Measurements from ENCODE around the gene CACNA1F. TPM values are rescaled to one million over a fixed set of nuclear protein-coding genes. Genes with fewer than 3 reads are reported as not detected.
A peak's percentile ranks its signal among the peaks of the same experiment; 100 is the strongest.

The CACNA1F gene
- polyA plus RNA-seq, 3 donors = 0.73 TPM; not detected in 2

DNA sequence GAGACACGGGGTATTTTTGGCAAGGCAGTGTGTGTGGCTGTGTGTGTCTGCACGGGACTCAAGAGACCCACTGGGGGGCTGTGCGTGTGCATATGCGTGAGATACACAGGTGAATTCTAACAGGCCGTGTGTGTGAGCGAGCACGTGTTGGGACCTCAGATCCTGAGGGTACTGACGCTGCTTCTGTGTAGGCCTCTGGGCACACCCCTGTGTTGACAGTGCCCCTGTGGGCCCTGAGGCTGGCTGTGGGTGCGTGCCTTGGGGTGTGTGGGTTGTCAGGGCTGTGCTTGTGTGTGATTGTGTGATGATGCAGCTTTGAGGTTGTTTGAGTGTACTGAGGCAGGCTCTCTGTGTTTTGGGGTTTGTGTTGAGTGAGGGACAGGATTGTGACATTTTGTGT lies 17.4 kb upstream of the CACNA1F start:
- no peaks in the 10 kb centered on the region for H3K9me3 Mint-ChIP-seq
- H3K27me3 Mint-ChIP-seq (ENCODE audit: low read depth in 3 of 3) = peaks cover 0 to 8% (median 3%) of the 10 kb centered on the region in 3 donors
- Histone ChIP-seq H3K9ac (ENCODE audit: insufficient read depth, low read length, poor library complexity, severe bottlenecking) (no peak overlapping the region), H3K27ac (ENCODE audit: low read depth in 1 of 2, low read length in 2 of 2) (no peak overlapping the region), H3K4me1 (ENCODE audit: control insufficient read depth in 1 of 2, insufficient read depth in 2 of 2, low read length in 2 of 2) (peaks cover 9% of the 10 kb centered on the region in 2 donors), H3K4me2 (replicated peaks; ENCODE audit: extremely low read depth, low read length, poor library complexity, severe bottlenecking) (no peak overlapping the region), H2AFZ (ENCODE audit: insufficient read depth, low read depth, low read length, poor library complexity, severe bottlenecking) (no peak overlapping the region), H3K4me3 (replicated peaks in 1 of 3; ENCODE audit: low read depth in 2 of 3, low read length in 3 of 3) (no peak overlapping the region), H4K20me1 (ENCODE audit: insufficient read depth, low read length) (peaks cover 4% of the 10 kb centered on the region), H3K36me3 (replicated peaks in 1 of 2; ENCODE audit: control insufficient read depth in 1 of 2, insufficient read depth in 2 of 2, low read length in 2 of 2) (peaks cover 39 to 56% of the 10 kb centered on the region in 2 donors), H3K9me3 (replicated peaks in 1 of 2; ENCODE audit: control insufficient read depth in 1 of 2, insufficient read depth in 1 of 2, low read length in 2 of 2) (no peaks in the 10 kb centered on the region), H3K79me2 (ENCODE audit: insufficient read depth, low read length) (no peaks in the 10 kb centered on the region), H3K27me3 (ENCODE audit: control insufficient read depth in 2 of 2, insufficient read depth in 2 of 2, low read length in 2 of 2) (no peaks in the 10 kb centered on the region)
- 94% methylated on average over 3 of the region's 9 CpGs for WGBS (ENCODE audit: insufficient coverage)
- TF ChIP-seq, protein P1, sequence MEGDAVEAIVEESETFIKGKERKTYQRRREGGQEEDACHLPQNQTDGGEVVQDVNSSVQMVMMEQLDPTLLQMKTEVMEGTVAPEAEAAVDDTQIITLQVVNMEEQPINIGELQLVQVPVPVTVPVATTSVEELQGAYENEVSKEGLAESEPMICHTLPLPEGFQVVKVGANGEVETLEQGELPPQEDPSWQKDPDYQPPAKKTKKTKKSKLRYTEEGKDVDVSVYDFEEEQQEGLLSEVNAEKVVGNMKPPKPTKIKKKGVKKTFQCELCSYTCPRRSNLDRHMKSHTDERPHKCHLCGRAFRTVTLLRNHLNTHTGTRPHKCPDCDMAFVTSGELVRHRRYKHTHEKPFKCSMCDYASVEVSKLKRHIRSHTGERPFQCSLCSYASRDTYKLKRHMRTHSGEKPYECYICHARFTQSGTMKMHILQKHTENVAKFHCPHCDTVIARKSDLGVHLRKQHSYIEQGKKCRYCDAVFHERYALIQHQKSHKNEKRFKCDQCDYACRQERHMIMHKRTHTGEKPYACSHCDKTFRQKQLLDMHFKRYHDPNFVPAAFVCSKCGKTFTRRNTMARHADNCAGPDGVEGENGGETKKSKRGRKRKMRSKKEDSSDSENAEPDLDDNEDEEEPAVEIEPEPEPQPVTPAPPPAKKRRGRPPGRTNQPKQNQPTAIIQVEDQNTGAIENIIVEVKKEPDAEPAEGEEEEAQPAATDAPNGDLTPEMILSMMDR (IDR thresholded peaks at IDR 0.05) = no peak
- H3K4me3 Mint-ChIP-seq = no peak overlapping the region
- intact Hi-C loops (cut with micrococcal nuclease) = no loop called here
- peak overlapping the region in 4 of 7 donors; percentile 0 to 63 (median 18) for H3K27ac Mint-ChIP-seq
- no peak for DNase-seq
- peaks cover 38 to 51% of the 10 kb centered on the region in 2 donors for H3K36me3 Mint-ChIP-seq
- H3K4me1 Mint-ChIP-seq = peaks cover 19% of the 10 kb centered on the region

DNA sequence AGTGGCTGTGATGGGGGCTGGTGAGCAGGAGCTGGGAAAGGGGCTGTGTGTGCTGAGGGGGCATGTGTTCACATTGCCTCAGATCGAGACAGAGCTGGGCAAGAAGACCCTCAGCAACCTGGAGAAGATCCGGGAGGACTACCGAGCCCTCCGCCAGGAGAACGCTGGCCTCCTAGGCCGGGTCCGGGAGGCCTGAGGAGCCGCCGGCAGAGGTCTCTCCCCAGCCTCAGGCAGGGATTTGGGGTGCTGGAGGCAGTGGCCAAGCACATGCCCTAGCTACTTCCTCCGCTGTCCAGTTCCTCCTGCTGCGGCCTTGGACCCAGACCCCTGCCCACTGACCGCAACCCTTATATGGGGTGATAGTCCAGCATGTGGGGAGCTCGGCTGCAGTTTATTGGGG lies 16.9 kb upstream of the CACNA1F start:
- no peak overlapping the region for H3K9ac ChIP-seq (ENCODE audit: insufficient read depth, low read length, poor library complexity, severe bottlenecking)
- H3K4me3 ChIP-seq (replicated peaks in 1 of 3; ENCODE audit: low read depth in 2 of 3, low read length in 3 of 3) = no peak overlapping the region
- peaks cover 4% of the 10 kb centered on the region for H4K20me1 ChIP-seq (ENCODE audit: insufficient read depth, low read length)
- H3K9me3 Mint-ChIP-seq = no peaks in the 10 kb centered on the region
- TF ChIP-seq, protein P1 (IDR thresholded peaks at IDR 0.05) = no peak
- no peaks in the 10 kb centered on the region for H3K9me3 ChIP-seq (replicated peaks in 1 of 2; ENCODE audit: control insufficient read depth in 1 of 2, insufficient read depth in 1 of 2, low read length in 2 of 2)
- intact Hi-C loops (cut with micrococcal nuclease) = no loop called here
- peaks cover 0 to 8% (median 2%) of the 10 kb centered on the region in 3 donors for H3K27me3 Mint-ChIP-seq (ENCODE audit: low read depth in 3 of 3)
- no peak overlapping the region for H2AFZ ChIP-seq (ENCODE audit: insufficient read depth, low read depth, low read length, poor library complexity, severe bottlenecking)
- H3K36me3 Mint-ChIP-seq = peaks cover 40 to 55% of the 10 kb centered on the region in 2 donors
- H3K4me1 ChIP-seq (ENCODE audit: control insufficient read depth in 1 of 2, insufficient read depth in 2 of 2, low read length in 2 of 2) = peaks cover 9% of the 10 kb centered on the region in 2 donors
- no peak overlapping the region for H3K27ac ChIP-seq (ENCODE audit: low read depth in 1 of 2, low read length in 2 of 2)
- no peak overlapping the region for H3K4me3 Mint-ChIP-seq
- WGBS (ENCODE audit: insufficient coverage) = 100% methylated on average over 9 of the region's 13 CpGs
- H3K36me3 ChIP-seq (replicated peaks in 1 of 2; ENCODE audit: control insufficient read depth in 1 of 2, insufficient read depth in 2 of 2, low read length in 2 of 2) = peaks cover 39 to 58% of the 10 kb centered on the region in 2 donors
- DNase-seq = no peak
- no peak overlapping the region for H3K4me2 ChIP-seq (replicated peaks; ENCODE audit: extremely low read depth, low read length, poor library complexity, severe bottlenecking)
- no peaks in the 10 kb centered on the region for H3K79me2 ChIP-seq (ENCODE audit: insufficient read depth, low read length)
- H3K4me1 Mint-ChIP-seq = peaks cover 19% of the 10 kb centered on the region
- H3K27me3 ChIP-seq (ENCODE audit: control insufficient read depth in 2 of 2, insufficient read depth in 2 of 2, low read length in 2 of 2) = no peaks in the 10 kb centered on the region
- H3K27ac Mint-ChIP-seq = no peak overlapping the region
